ENCODE data around the gene ETFB.

Gene ETFB

DNA sequence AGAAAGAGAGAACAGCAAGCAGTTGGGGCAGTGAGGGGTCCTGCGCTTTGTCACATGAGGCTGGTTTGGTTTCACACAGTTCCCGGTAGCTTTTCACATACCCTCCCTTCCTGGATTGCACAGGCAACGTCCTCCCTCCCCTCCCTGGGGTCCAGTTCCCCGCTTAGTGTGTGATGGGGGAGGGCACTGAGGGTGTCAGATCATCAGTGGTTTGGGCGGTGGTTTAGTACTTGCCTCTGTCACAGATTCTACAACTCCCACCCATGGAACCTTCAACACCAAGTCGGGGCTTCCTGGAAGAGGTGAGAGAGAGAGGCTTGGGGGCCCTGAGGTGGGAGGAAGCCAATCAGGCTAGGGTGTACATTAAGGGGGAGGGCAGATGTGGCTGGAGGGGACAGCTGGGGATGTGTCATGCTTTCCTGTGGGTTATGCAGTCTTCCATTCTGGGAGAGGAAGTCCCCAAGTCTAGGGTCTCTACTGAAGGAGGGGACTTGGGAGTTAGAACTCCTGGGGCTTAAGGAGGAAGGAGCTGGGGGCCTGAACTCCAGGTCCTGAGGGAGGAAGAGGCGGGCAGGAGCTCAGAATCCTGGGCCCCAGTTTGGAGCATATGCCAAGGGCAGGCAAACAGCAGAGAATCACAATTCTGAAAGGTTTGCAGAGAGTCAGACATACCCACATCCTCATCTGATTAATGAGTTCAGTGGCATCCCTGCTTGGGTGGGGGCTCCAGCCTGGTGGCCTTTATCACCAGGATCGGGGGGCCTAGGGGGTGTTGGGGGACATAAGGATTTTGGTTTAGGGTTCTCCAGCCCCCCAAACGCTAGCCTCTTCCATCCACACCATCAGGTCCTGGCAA, 6.7 kb upstream of the ETFB start, which contains the start of gene NKG7:
NKG7 (minus strand) TSS at position 6 of the 856 bp plus-strand sequence. CDS start 119 bp downstream, outside the sequence.
- DNase-seq: no peak

DNA sequence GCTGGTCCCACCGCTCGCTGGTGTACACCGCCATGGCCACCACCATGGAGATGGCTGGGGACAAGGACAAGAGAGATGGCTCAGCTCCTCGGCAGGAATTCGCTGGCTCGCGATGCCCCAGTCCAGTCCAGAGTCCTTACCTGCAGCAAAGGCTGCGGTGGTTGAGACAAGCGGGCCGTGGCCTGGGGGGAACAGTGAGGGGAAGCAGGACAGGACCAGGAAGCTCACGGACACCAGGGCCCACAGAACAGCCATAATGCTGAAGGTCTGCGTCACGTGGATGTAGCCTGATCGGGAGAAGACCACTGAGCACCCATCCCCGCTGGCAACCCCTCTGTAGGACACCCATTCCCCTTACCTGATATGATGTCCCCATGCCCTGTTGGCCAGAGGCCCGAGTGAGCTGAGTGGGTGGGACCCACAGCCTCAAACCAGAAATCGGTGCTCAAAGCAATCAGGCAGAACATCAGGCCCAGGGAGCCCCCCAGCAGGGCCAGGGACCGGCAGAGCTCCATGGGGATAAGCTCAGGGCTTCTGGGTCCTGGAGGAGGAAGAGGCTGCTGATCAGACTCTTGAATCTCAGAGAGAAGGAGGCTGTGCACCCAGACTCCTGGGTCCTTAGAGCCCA, 5.9 kb upstream of the ETFB start:
- no peak for DNase-seq

DNA sequence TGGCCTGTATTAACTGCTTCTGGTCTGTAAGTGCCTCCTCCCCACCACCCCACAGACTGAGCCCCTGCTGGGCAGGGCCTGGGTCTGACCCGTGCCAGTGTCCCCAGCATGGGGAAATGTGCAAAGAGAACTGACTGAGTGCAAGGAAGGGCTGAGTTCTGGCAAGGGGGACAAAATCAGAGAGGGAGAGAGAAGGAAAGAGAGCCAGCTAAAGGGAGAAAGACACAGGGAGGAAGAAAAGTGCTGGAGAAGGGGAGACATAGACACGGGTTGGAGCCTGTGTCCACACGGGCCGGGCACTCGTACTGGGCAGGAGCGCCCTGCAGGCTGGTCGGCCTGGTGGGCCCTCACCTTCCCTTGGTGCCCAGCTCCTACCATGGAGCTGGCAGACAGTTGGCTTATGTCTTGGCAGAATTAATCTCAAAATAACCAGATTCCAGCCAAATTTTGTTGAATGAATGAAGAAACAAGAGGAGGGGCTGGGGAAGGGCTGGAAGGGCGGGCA, 5.0 kb upstream of the ETFB start:
- no peak for DNase-seq

DNA sequence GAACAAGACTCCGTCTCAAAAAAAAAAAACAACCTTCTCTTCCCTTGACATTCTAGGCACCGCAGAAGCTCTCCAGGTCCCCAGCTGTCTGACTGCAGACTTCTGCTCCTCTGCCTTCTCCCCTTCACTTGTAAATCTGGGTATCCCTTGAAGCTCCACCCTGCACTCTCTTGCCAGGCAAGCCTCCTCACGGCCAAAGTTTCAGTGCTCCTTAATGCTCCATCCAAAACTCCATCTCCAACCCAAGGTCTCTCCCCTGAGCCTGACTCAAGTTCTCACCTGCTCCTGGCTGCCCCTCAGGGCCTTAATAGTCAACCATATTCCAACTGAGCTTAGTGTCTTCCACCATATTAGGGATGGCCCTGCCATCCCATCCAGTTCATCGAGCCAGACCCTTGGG, 4.0 kb upstream of the ETFB start:
- no peak for DNase-seq

DNA sequence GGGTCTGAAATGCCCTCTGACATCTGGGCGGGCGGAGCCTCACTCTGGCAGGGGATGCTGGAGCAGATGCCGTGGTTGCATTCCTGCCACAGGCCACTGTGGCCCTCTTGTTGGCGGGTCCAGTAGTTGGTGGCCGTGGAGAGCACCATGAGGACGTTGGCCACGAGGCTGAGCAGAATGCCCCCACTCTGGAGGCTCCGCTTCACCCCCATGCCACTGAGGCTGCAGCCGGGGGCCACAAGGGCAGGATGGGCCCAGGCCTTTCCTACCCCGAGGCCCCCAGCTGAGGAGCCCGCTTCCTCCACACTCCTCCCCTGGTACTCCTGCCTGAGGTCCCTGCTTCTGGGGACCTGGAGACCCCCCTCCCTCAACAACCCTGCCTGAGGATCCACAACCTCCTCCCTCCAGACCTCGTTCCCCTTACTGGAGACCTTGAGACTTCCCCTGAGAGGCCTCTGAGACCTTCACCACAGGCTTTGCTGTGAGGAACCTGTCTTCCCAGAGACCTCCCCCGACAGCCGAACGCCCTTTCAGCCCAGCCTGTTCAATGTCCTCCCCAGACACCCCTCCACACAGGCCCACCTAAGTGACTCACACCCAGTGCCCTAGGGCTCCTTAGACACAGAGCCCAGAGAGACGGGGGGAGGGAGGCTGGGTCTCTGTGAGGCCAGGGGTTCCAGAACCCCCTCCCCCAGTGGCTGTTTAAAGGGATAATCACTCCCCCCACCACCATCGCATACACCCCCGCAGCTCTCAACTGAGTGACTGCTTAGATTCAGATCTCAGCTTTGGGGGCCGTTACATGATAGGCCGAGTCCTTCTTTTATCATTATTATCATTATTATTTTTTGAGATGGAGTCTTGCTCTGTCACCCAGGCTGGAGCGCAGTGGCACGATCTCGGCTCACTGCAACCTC, 2.4 kb upstream of the ETFB start, which contains the start of gene CLDND2:
CLDND2 (minus strand) TSS at position 638 of the 917 bp plus-strand sequence; CDS start at position 212, 426 bp downstream.
- no peak for DNase-seq

DNA sequence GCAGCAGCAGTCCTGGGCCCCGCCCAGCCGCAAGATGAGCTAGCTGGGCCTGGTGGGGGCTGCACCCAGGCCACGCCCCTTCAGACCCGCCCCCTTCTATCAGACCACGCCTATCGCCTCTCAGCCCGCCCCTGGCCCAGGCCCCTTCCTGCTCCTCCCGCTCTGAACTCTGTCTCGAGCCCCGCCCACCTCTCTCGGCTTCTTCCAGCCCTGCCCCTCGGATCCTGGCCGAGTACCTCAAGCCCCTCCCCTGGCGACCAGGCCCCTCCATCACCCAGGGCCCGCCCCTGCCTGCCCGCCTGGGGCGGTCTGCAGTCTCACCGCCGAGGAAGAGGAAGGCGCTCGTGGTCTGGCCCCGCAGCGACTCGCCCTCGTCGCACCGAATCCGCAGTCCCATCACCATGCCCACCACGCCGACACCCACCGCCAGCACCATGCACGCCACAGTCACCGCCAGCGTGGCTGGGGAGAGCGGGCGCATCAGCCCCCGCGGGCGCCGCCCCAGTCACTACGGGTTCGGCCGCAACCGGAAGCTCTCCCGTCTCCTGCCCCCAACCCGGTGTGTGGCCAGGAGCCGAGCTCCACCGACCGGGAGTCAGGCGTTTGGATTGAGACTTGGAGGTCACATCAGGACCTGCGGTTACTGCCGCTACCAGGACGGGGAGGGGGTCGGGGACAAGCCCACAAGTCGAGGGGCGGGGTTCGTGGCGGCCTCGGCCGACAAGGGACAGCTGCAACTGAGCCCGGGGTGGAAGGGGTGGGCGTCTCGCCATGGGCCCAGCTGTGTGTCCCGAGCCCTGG, 1.6 kb upstream of the ETFB start:
- DNase-seq: peak; percentile 92

DNA sequence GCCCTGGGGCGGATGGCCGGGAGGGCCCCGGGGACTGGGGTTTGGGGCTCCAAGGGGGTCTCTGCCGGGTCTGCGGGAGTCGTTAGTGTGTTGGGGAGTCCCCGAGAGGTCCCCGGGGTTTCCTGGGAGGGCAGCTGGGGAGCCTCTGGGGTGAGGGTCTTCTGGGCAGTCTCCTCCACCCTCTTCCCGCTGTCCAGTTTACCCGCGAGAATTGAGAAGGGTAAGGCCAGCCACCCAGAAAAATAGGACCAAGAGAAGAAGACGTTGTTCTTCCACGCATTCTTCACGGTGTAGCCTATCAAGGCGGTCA, 1.0 kb upstream of the ETFB start:
- no peak for DNase-seq

DNA sequence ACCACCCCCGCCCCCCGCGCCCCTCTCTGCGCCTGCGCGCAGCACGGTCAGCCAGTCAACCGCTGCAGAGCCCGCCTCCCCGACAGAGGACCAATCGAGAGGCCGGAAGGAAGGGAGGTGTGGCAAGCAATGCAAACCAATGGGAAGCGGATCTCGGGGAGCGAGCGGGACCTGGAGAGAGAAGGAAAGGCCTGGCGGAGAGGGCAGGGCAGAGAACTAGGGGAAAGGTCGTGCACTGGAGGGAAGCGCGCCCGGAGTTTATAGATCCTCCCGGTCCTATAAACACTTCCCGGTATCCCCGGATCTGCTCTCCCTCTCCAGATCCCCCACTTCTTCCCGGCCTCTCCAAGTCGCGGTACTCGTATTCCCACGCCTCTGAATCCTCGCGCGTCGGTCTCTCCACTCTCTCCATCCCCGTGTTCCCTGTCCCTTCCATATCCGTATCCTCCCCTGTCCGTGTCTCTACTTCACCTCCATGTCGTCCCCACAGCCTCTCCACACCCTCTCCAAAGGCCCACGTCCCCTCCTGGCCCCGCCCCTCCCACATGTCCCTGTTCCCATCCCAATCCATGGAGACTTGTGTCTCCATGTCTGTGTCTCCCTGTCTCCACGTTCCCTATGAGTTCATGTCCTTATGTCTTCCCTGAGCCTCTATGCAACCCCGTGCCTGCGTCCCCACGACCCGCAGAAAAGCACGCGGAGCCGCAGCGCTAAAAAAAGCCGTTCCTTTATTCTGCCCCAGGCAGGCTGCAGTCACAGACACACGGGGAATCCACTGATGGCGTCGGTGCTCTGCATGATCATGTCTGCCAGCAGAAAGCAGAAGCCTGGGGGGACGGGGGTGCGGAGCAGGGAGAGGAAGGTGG, 434 bp upstream of the ETFB start:
- DNase-seq: peak; percentile 88

DNA sequence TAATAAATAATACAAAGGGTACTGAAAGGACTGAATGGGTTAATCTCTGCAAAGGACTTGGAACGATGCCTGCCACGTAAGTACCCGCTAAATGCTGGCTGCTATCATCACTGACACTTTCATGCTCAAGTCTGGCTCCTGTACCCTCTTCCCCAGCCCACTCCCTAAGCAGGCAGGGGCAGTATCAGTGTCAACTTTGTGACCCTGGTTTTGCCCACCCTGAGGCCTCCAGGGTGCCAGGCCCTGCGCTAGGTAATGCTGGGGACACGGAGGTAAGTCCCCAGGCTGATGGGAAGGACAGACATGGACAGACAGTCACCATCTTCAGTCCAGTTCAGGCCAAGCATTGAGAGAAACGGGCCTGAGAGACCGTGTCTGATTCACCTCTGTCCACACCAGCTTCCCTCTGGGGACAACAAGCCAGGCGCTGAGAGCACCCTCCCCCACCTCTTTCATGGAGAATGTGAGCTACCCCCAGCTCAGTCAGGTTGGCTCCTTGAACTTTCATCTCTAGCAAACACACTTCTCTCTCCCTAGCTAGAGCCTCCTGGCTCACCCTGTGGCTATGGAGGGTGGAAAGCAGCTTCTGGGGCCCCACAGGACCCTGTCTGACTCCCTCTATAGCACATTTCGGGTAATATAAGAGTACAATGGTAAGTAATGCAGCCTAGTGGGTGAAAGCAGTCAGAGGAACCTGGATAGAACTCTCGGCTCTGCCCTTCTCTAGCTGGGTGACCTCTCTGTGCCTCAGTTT, 800 bp downstream of the ETFB start:
- no peak for DNase-seq

DNA sequence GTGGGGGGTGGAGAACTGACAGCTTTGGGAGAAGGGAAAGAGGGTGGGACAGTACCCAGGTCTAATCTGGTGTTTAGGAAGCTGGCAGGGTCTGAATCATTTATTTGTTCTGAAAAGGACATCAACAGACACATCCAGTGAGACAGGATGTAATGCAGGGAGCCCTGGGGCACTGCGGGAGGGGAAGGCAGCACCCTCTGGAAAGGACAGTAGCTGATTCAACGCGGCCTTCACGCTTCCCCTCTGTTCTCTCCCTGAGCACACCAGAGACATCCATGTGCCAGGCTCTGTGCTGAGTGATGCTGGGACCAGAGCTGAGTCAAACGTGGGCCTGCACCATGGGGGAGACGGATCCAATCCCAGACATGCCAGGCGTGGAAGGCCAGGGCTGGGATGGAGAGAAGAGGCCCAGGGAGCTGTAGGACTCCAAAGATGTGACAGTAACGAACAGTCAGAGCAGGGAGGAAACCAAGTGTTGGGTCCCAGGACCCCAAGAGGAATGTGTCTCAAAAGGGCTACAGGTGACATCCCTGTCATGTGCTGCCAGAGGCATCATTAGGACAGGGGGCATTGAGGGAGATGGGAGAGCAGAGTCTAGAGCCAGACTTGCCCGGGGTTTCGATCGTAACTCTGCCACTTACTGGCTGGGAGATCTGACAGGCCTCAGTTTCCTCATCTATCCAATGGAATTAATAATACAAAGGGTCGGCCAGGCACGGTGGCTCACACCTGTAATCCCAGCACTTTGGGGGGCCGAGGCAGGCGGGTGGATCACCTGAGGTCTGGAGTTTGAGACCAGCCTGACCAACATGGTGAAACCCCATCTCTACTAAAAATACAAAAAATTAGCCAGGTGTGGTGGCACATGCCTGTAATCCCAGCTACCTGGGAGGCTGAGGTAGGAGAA, 1.7 kb downstream of the ETFB start:
- no peak for DNase-seq

DNA sequence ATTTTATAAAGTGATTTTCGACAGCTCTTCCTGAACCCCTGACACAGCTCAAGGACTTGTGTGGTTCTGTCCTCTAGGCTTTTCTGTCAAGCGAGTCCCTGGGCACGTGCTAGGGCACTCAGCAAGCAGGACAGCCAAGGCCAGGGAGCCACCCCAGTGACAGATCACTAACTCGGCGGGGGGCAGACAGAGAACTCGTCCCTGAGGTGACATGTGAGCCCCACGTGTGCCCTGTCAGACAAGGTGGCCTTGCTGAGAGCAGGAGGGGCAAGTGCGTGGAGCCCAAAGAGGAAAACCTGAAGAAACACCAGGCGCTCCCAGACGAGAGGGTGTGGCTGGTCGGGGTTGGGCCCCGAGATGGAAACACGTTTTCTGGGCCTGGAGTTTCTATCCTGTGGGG, 4.9 kb downstream of the ETFB start:
- DNase-seq: no peak

DNA sequence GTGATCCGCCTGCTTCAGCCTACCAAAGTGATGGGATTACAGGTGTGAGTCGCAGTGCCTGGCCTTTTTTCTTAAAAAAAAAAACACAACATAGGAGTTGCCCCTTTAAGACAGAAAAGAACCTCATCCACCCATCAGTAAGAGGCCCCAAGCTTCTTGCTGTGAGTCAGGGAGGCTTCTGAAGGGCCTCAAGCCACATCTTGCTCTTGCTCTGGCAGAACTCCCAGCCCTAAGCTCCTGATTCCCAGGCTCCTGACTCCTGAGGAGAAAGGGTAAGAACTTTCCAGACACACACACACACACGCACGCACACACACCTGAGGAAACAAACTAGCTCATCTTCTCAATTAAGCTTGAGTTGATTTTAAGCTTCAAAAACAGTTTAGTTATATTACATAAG, 6.9 kb downstream of the ETFB start:
- no peak for DNase-seq

DNA sequence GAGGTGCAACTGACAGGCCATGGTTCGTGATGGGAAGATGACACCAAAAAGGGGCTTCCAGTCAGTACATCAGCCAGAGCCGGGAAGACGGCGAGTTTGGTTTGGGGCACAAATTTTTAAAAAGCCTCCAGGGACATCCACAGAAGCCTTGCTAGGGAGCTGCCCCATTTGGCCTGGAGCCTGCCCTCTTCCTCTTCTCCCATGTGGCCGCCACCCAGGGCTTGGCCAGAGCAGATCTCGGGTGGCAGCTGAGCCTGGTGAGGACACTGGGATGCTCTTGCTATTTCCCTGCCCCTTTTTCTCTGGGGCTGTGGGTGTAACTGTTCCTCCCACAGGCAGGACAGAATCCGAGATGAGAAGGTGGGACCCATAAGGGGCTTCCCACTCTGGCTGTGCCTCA, 8.2 kb downstream of the ETFB start:
- DNase-seq: no peak

DNA sequence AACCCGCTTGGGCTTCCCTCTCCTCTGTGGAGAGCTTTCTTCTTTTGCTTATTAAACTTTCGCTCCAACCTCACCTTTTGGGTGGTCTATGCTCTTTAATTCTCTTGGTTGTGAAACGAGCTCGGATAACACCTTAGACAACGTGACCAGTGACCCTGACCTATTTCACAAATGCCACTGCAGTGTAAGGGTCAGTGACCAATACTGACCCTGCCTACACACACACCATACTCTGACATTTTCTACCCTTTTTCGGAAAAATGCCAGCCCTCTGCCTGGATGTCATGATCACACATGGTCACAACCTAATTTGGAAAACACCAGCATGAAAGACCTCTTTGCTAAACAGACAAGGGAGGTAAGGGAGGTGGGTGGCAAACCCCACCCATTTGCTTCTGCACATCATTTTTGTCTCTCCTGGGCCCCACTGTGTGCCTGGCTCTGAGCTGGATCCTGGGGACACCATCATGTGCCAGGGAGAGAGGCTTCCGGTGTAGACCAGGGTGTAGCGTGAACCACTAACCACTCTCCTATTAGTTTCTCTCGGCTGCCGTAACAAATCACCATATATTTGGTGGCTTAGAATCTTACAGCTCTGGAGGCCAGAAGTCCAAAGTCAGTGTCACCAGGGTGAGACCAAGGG, 9.9 kb downstream of the ETFB start:
- DNase-seq: no peak

DNA sequence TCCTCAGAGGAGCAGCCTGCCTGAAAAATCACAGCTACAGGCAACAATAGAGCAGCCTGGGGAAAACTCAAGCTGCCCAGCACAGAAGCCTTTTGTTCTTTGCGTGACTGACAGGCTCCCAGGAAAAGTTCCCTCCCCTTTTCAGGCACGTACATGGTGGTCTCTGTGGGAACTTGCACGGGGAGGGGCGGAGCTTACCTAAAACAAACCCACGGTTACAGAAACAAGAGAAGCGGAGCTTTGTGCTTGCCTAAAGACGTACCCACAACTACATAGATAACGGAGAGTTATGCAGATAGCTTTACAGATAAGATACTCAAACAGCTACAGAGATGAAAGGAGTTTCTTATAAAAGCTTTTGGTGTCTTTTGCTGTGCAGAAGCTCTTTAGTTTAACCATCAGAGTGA, 11.4 kb downstream of the ETFB start:
- peak; percentile 75 for DNase-seq

DNA sequence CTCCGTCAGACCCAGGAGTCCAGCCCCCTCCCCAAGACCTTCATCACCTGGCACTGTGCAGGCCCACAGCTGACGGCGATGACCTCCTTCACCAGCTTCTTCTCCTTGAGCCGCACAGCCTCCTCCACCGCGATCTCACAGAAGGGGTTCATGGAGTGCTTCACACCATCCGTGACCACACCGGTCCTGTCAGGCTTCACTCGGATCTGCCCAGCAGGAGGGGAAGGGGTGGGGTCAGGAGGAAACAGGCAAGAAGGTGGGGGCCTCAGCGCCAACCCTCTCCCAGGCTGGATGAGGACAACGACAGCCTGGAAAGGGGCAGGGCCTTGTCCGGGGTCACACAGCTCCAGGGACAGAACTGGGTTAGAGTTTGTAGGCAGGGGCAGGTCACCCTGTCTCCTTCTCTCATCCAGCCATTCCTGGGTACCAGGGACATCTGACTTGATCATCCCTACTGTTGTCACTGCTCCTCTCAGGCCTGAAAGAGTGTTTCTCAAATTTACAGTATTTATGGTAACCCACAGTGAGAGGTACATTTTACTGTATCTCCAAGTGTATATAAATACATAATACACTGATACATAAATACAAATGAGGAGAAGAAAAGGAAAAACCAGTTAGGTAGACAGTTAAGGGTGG, 12.0 kb downstream of the ETFB start:
- DNase-seq: no peak

DNA sequence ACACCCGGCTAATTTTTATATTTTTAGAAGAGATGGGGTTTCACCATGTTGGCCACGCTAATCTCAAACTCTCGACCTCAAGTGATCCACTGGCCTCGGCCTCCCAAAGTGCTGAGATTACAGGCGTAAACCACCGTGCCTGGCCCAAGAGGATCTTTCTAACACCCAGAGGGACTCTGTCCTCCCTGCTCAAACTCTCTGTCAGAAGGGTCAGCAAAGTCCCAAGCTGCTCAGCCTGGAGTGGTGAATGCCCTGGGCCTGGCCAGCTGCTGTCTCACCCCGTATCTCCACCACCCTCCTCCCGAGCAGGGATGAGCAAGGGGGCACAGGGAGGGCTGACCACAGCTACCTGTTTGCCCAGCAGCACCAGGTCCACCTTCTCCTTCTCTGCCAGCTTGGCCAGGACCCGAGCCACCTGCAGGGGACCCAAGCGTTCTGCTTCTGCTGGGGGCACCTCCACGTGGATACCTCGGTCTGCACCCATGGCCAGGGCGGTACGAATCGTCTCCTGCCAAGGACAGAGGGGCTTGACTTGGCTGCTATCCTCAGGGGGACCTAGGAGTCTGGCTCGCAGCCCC, 13.3 kb downstream of the ETFB start:
- DNase-seq: no peak

Measured in NCI-H2227 treated with DMSO at 0.1 percent for 48 hours (cell line).